SJCRH30 (cell line): Measurements from ENCODE around the gene ALLC. TPM values are rescaled to one million over a fixed set of nuclear protein-coding genes. Genes with fewer than 3 reads are reported as not detected.

Experiments used
- DNase-seq, 2 experiments: peaks; one replicate each; pipeline ENCODE4 v3.0.0-alpha.2; 2015 to 2020
- H3K27ac ChIP-seq: fragments of 250-450 bp; sonication (Bioruptor Pico); 2 replicates; pipeline ENCODE4 v1.5.1; 2020; ENCODE audit warnings: mild to moderate bottlenecking, moderate library complexity
- H3K27me3 ChIP-seq: fragments of 250-450 bp; sonication (Bioruptor Pico); 2 replicates; pipeline ENCODE4 v1.5.1; 2020; ENCODE audit warnings: mild to moderate bottlenecking, moderate library complexity
- H3K36me3 ChIP-seq: fragments of 250-450 bp; sonication (Bioruptor Pico); 2 replicates; pipeline ENCODE4 v1.5.1; 2020; ENCODE audit warnings: mild to moderate bottlenecking, moderate library complexity
- H3K4me1 ChIP-seq: fragments of 250-450 bp; sonication (Bioruptor Pico); 2 replicates; pipeline ENCODE4 v1.5.1; 2020; ENCODE audit warnings: mild to moderate bottlenecking, moderate library complexity
- H3K4me3 ChIP-seq: fragments of 250-450 bp; sonication (Bioruptor Pico); 2 replicates; pipeline ENCODE4 v1.5.1; 2020; ENCODE audit warnings: mild to moderate bottlenecking, moderate library complexity
- H3K9me3 ChIP-seq: fragments of 250-450 bp; sonication (Bioruptor Pico); replicated peaks from 2 replicates; pipeline ENCODE4 v1.5.1; 2020; ENCODE audit warnings: mild to moderate bottlenecking, moderate library complexity
- total RNA-seq: library from RNA; depleted of rRNA; stranded (reverse); fragments of >200 nt; shearing (Covaris generic); gene quantifications from 2 replicates; pipeline ENCODE4 v1.2.3, GENCODE V29; 2014

ALLC gene
- total RNA-seq, 1 experiment from 2014 or later = not detected

DNA sequence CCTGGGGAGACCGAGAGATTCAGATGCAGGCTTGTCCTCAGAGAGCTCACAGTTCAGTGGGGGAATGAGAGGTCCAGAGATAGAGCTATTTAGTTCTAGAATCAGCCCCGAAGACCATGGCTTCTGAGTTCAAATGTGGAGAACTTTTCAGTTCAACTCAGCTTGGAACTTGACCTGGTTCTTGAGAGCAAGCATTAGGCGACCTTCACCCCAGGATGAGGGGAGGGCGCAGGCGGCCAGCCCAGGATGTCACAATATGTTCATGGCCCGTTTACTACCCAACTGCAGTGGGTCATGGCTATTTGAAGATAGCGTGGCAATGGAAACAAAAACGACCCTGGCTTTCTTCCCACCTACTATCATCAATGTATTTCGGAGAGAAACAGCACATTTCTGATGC is 79.1 kb downstream of the ALLC start:
- no peak for DNase-seq
- no peak overlapping the region for H3K27ac ChIP-seq
- peaks cover 14% of the 10 kb centered on the region; the same call in 1 of the 2 replicates for H3K27me3 ChIP-seq
- no peaks in the 10 kb centered on the region for H3K36me3 ChIP-seq
- no peak overlapping the region for H3K4me3 ChIP-seq
- no peaks in the 10 kb centered on the region for H3K9me3 ChIP-seq
- no peaks in the 10 kb centered on the region for H3K4me1 ChIP-seq

DNA sequence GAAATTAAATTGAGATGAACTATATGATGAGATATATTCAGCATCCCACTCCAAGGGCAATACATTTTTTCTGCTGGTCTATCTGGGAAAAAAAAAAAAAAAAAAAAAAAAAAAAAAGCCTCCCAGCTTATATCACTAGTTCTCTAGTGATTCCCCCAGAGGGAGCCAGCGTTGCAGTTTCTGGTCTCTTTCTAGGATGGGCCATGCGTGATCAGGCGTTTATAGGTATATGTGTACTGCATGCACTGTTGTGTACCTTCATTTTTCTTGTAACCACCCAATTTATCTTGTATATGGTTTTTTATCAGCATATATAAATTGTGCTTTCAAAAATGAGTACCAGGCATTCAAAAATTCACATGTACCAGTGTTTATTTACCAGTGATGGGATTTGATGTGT is 80.5 kb downstream of the ALLC start:
- DNase-seq = peak; percentile 35 to 64
- Histone ChIP-seq H3K4me3 (no peak overlapping the region), H3K27me3 (peaks cover 14% of the 10 kb centered on the region; the same call in 1 of the 2 replicates), H3K36me3 (no peaks in the 10 kb centered on the region), H3K4me1 (no peaks in the 10 kb centered on the region), H3K27ac (no peak overlapping the region), H3K9me3 (no peaks in the 10 kb centered on the region)

DNA sequence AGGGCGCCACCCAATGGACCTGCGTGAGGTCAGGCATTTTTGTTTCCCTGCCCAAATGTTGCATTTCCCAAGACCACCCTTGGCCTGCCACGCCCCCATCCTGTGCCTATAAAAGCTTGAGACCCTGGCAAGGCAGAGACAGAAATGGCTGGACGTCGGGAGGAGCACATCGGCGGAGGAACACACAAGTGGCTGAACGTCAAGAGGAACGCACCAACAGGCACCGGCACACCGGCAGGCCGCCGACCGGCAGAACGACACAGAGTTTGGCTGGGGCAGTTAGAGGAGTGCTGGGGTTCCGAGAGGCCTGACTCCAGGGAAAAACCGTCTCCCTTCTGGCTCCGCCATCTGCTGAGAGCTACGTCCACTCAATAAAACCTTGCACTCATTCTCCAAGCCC is 81.3 kb downstream of the ALLC start:
- Histone ChIP-seq H3K27me3 (peaks cover 10% of the 10 kb centered on the region; the same call in 1 of the 2 replicates), H3K9me3 (no peaks in the 10 kb centered on the region), H3K36me3 (no peaks in the 10 kb centered on the region), H3K4me3 (no peak overlapping the region), H3K4me1 (no peaks in the 10 kb centered on the region), H3K27ac (no peak overlapping the region)
- no peak for DNase-seq

DNA sequence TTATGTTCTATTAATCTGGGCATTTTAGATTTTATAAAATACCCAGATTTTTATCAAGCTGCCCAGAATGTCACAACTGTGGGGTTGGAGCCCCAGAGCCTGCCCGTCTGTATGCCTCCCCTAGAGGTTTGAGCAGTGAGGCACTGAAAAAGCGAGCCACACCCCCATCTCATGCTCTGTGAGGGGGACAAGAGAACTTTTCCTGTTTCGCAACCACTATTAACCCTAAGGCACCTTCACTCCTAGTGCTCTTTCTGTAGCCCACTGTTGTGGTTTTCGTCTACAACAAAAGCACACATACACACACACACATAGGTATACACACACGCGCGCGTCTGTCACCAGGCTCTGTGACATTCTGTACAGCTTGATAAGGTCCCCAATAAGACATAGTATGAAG is 83.4 kb downstream of the ALLC start:
- DNase-seq = no peak
- Histone ChIP-seq H3K27ac (no peak overlapping the region), H3K9me3 (no peaks in the 10 kb centered on the region), H3K27me3 (peaks cover 10% of the 10 kb centered on the region; the same call in 1 of the 2 replicates), H3K4me3 (no peak overlapping the region), H3K36me3 (no peaks in the 10 kb centered on the region), H3K4me1 (no peaks in the 10 kb centered on the region)

GRCh38 chr2:3741867-3742602 is 84.0 kb downstream of the ALLC start:
- H3K27me3 ChIP-seq = peaks cover 4% of the 10 kb centered on the region; the same call in 1 of the 2 replicates
- DNase-seq = no peak
- H3K27ac ChIP-seq = no peak overlapping the region
- H3K9me3 ChIP-seq = no peaks in the 10 kb centered on the region
- H3K4me3 ChIP-seq = no peak overlapping the region
- no peaks in the 10 kb centered on the region for H3K4me1 ChIP-seq
- no peaks in the 10 kb centered on the region for H3K36me3 ChIP-seq

DNA sequence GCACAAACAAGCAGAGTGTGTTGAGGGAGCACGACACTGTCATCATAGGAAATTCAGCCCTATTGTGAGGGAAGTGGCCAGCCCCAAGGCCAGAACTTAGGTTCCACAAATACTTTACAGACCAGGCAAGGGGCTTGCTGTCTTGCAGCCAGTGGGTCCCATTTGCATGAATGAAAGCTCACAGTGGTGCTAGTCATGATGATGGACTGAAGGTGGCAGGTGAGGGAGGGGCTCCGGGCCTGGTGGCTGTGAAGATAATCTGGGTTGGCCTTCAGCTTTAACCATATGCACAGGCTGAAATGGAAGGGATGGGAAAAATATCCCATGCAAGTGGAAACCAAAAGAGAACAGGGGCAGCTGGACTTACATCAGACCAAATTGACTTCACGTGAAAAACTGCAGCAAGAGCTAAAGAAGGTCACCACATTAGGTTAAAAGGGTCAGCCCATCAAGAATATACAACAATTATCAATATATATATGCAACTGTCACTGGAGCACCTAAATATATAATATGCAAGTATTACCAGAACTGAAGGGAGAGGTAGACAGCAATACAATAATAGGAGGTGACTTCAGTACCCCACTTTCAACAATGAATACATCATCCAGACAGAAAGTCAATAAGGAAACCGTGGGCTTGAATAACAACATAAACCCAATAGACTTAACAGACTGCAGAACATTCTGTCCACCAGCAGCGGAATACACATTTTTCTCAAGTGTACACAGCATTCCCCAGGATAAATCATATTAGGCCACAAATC is 84.9 kb downstream of the ALLC start:
- Histone ChIP-seq H3K36me3 (no peaks in the 10 kb centered on the region), H3K27ac (no peak overlapping the region), H3K4me3 (no peak overlapping the region), H3K9me3 (no peaks in the 10 kb centered on the region), H3K27me3 (peaks cover 4% of the 10 kb centered on the region; the same call in 1 of the 2 replicates), H3K4me1 (no peaks in the 10 kb centered on the region)
- no peak for DNase-seq

DNA sequence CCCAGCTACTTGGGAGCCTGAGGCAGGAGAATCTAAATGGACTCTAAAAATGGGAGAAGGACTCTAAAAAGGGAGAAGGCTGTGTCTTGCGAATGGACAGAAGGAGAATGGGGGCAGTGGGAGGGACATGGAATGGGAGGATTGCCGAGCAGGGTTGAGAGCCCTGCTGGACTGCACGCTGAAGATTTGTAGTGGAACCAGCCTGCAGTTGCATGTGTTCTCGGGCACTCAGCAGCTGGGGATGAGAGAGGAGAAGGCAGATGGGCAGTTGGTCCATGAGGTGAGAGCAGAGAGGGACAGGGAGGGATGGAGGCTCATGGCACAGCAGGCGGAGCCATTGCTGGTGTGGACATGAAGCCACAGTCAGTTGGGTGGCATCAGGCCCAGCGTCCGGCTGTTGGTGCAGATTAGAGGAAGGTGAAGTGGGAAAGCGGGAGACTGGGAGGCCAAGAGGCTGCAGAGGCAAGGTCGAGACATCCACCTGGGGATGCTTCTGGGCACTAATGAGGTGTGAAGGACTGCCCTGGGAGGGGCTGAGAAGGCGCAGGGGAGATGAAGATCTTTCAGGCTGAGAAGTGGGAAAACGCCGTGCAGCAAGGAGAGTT is 86.1 kb downstream of the ALLC start:
- H3K36me3 ChIP-seq = no peaks in the 10 kb centered on the region
- DNase-seq = no peak
- H3K9me3 ChIP-seq = no peaks in the 10 kb centered on the region
- H3K27ac ChIP-seq = no peak overlapping the region
- H3K27me3 ChIP-seq = peaks cover 1% of the 10 kb centered on the region; the same call in 1 of the 2 replicates
- H3K4me3 ChIP-seq = no peak overlapping the region
- no peaks in the 10 kb centered on the region for H3K4me1 ChIP-seq

DNA sequence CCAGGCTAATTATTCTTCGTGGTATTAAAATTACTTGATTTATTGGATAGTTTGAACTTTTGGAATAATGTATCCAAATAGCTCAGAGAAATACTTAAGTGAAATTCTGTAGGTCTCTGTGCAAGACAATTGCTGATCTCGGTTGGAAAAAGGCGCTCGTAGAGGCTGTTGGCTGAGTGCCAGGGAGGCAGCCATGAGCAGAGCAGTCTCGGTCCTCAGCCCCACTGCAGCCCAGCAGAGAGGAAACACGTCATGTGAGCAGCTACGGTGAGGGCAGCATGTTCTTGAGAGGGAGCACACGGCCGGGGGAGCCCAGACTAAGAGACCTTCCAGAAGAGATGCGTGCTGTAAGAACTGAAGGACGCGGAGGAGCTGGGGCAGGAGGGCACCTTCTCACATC is 87.9 kb downstream of the ALLC start:
- peak in 1 of 2 experiments; percentile 14 for DNase-seq
- Histone ChIP-seq H3K36me3 (no peaks in the 10 kb centered on the region), H3K9me3 (no peaks in the 10 kb centered on the region), H3K27ac (no peak overlapping the region), H3K4me3 (no peak overlapping the region), H3K27me3 (peaks cover 11% of the 10 kb centered on the region), H3K4me1 (no peaks in the 10 kb centered on the region)

DNA sequence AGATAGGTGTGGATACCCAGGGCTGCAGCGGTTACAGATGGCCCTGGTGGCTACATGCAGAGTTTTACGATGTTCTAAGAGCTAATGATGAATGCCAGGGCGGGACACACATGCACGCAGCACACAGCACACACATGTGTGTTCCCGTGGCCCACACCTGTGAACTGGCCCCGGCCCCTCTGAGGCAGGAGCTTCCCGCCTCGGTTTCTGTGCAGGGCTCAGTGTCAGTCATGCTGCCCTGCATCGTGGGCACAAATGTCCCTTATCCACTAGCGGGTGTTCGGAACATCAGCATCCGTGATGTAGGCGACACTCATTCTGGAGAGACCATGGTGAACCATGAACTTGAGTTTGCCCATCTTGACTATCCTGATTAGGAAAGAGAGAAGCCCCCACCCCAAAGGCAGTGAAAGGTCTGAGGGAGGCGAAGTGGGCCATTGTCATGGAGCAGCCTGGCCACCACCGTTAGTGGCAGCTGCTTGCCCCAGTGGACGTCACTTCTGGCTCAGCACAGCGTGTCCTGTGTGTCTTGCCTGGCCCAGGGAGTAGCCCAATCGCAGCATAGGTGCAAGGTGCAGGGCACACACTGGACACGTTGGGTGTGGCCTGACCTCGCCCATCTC is 89.1 kb downstream of the ALLC start:
- H3K36me3 ChIP-seq = no peaks in the 10 kb centered on the region
- DNase-seq = no peak
- H3K27me3 ChIP-seq = peaks cover 15% of the 10 kb centered on the region
- no peaks in the 10 kb centered on the region for H3K4me1 ChIP-seq
- no peaks in the 10 kb centered on the region for H3K9me3 ChIP-seq
- no peak overlapping the region for H3K27ac ChIP-seq
- no peak overlapping the region for H3K4me3 ChIP-seq

- no peak for DNase-seq
- Histone ChIP-seq H3K4me1 (no peaks in the 10 kb centered on the region), H3K36me3 (no peaks in the 10 kb centered on the region), H3K27me3 (peaks cover 15% of the 10 kb centered on the region), H3K4me3 (no peak overlapping the region), H3K9me3 (no peaks in the 10 kb centered on the region), H3K27ac (no peak overlapping the region)
These were observed 89.8 kb downstream of the ALLC start for GRCh38 chr2:3747826-3748225.

DNA sequence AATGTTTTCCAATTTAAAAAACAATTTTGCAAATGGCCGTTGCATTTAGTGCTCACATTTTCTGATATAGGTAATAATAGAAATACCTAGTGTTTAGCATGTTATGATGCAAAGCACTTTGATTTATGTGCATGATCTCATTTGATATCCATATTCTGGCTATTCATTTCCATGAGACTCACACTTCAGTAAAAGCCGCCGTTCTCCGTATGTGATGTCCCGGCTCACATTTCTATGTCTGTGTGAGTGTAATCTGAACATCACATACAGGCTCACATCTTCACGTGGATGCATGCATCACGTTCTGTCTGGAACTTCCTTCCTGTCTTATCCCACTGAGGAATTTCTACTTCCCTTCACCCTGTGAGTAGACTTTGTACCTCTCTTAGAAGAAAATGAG is 91.2 kb downstream of the ALLC start:
- DNase-seq = no peak
- H3K27ac ChIP-seq = no peak overlapping the region
- H3K9me3 ChIP-seq = no peaks in the 10 kb centered on the region
- peaks cover 15% of the 10 kb centered on the region for H3K27me3 ChIP-seq
- no peak overlapping the region for H3K4me3 ChIP-seq
- H3K36me3 ChIP-seq = no peaks in the 10 kb centered on the region
- no peaks in the 10 kb centered on the region for H3K4me1 ChIP-seq

DNA sequence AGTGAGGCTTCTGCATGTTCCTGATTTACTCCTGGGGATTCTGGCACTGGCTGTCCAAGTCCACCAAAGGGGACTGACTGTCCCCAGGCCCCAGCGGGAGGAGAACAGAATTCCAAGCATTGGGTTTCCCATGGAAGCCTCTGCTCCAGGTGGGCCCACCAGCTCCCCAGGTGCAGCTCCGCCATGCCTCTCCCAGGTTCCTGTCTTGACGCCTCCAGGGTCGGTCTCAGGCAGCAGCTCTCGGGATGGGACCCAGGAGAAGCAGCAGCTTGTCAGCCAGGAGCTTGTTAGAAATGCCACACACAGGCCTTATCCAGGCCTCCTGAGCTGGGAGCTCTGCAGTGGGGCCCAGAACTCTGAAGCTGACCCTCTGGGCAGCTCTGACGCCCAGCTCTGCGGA is 93.3 kb downstream of the ALLC start:
- H3K36me3 ChIP-seq = no peaks in the 10 kb centered on the region
- H3K9me3 ChIP-seq = no peaks in the 10 kb centered on the region
- H3K27ac ChIP-seq = no peak overlapping the region
- no peak for DNase-seq
- H3K4me1 ChIP-seq = no peaks in the 10 kb centered on the region
- H3K27me3 ChIP-seq = peaks cover 15% of the 10 kb centered on the region
- no peak overlapping the region for H3K4me3 ChIP-seq

- Histone ChIP-seq H3K4me1 (no peaks in the 10 kb centered on the region), H3K27ac (no peak overlapping the region), H3K9me3 (no peaks in the 10 kb centered on the region), H3K4me3 (no peak overlapping the region), H3K27me3 (peaks cover 15% of the 10 kb centered on the region), H3K36me3 (no peaks in the 10 kb centered on the region)
- DNase-seq = no peak
These were observed 93.8 kb downstream of the ALLC start for GRCh38 chr2:3751806-3752205.
